Measurements from ENCODE around the gene LENG9.

LENG9 gene

DNA sequence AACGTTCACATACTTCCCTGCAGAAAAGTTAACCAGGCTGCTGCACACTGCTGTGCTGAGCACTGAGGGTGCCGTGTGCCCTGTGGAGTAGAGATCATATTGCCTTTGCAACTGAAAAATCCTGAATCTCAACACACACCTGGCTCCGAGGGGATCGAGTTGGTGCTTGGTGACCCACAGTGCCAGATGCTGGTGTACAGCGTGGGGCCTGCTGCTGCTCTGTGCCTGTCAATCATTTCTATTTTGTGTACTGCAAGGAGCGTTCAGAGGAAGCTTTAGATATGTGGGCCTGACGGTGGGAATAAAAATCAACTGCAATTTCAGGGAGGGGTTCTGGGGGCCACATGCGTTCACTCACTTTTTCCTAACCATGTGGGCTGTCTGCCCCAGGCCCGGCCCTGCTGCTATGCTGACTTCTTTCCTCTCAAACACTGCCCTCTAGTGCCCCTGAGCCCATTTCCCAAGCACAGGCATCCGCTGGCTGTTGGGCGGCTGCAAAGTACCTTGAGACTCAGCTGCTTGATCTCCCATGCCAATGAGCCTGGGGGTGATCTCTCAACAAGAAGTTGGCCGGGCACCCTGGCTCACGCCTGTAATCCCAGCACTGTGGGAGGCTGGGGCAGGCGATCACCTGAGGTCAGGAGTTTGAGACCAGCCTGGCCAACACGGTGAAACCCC lies 24.3 kb downstream of the LENG9 start:
- DNase-seq (ENCODE audit: low spot score): no peak

DNA sequence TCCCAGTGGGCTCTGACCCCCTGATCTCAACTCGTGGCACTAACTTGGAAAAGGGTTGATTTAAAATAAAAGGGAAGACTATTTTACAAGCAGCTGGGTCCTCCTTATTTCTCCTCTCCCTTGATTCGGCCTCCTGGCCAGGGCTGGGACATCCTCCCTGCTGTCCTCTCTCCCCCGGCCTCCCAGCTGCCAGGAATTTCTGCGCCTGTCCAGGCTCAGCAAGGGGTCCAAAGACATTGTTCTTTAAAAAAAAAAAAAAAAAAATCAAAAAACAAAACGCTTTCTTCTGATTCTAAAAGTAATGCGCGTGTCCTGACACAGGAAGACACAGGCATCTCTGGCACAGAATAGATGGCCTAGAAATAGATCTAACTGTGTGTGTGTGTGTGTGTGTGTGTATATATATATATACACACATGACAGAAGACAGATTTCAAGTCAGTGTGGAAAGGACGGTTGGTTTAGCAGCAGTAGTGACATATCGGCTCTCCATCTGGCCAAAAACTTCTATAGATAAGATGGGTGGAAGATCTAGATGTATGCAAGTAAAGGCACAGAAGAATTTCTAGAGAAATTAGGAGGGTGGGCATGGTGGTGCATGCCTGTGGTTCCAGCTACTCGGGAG lies 26.8 kb downstream of the LENG9 start:
- no peak for DNase-seq (ENCODE audit: low spot score)

DNA sequence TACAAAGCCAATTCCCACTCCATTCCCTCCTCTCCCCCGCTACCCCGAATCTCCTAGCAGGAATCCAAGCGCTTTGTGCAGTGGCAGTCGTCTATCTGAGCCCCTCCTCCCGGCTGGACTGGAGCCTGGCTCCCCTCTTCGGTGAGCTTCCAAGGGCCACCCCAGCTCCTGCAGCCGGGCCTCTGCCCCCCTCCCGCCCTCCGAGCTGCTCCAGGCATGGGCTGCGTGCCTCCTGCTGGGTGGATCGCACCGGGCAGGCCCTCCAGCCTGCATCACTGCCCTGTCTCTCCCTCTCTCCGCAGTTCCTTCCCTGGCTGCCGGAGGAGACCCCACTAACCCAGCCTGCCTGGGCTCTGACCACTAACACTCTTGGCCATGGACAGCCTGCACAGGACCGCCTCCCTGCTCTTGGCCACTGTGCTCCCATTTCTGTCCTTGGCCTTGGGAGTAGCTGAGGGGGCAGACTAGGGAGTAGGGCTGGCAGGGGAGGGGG lies 27.5 kb downstream of the LENG9 start:
- DNase-seq (ENCODE audit: low spot score): no peak

DNA sequence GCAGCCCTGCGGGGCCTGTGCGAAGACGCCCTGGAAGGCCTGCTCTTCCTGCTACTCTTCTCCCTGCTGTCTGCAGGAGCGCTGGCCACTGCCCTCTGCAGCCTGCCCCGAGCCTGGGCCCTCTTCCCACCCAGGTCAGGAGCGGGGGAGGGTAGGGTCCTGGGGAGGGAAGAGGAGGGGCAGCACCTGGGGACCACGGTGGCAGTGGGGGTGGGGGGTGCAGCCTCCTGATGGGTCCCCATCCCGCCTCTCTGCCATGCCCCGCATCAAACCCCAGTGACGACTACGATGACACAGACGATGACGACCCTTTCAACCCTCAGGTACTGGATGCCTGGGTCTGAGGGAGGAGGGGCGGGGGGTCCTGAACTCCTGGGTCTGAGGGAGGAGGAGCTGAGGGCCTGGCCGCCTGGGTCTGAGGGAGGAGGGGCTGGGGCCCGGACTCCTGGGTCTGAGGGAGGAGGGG lies 28.0 kb downstream of the LENG9 start:
- DNase-seq (ENCODE audit: low spot score): no peak

DNA sequence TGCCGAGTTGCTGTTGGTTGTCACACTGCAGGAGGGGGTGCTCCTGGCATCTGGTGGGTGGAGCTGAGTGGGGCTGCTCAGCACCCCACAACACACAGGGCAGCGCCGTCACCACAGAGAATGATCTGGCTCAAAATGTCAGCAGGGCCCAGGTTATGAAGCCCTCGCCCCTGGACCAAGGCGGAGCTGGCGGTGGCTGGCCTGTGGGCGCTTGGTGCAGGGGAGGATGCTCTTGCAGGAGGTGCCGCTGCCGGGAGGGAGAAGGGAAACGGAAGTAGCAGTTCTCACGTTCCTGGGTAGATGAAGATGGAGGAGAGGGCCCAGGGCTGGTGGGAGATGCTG lies 28.7 kb downstream of the LENG9 start:
- no peak for DNase-seq (ENCODE audit: low spot score)

DNA sequence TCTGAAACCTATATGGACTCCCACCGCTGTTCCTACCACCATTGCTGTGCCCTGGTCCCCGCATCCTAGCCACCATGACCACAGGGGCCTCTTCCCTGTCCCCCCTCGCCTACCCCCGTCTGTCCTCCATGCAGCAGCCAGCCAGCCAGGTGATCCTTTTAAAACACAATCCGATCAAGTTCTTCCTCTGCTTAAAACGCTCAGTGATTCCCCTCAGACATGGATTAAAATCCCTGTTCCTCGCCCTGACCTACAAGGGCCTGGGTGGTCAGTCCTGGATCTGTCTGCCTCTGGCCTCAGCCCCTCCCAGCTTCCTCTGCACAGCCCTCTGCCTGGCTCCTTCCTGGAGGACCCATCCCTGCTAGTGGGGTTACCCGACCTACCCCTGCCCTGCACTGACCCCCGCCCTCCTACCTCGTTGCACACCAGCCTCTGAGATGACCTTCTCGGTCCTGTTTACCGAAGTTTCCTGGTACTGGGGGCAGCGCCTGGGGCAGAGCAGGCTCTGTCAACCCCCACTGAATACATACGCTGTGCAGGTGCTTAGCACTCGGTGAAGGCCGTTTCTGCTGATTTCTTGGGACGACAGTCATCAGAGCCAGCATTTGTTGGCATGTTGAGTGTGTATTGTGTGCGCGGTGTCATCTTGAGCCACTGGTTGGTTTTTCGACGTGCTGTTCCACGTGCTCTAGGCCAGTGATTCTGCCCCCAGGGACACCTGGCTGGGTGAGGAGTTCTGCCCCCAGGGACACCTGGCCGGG lies 29.3 kb downstream of the LENG9 start:
- no peak for DNase-seq (ENCODE audit: low spot score)

DNA sequence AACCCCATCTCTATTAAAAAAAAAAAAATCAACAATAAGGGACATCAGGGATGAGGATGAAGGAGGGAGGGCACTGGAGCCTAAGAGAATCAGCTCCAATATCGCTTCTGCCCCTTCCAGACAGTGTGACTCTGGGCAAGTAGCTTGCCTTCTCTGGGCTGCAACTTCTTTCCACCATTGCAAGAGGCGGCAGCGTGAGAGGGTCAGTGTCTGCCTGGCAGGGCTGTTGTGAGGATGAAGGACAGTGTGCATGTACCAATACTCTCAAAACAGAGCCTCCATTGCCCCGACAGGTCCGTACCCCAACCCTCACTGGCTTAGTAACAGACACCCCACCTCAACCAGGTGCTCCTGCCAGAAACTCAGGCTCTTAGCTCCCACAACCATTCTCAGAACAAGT lies 29.9 kb downstream of the LENG9 start:
- DNase-seq (ENCODE audit: low spot score): no peak

DNA sequence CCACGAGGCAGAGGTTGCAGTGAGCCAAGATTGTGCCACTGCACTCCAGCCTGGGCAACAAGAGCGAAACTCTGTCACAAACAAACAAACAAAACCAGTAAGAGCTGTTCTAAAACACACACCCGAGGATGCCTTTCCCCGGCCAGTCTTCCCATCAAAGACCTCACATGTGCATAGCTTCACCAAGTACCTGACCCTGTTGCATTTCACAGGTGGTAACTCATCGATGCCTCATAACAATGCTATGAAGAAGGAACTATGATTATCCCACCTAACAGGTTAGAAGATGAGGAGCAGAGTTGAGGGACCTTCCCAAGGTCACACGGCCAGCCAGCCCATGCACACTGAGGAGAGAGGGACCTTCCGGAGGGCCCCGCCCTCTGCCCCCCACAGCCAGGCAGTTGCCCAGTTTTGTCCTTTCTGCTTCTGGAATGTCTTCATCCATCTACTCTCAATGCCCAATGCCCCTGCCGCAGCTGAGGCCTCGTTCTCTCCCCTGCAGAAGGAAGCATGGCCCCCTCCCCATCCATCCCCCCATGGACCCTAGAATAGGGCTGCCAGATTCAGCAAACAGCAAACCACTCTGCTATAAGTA lies 31.3 kb downstream of the LENG9 start:
- no peak for DNase-seq (ENCODE audit: low spot score)

DNA sequence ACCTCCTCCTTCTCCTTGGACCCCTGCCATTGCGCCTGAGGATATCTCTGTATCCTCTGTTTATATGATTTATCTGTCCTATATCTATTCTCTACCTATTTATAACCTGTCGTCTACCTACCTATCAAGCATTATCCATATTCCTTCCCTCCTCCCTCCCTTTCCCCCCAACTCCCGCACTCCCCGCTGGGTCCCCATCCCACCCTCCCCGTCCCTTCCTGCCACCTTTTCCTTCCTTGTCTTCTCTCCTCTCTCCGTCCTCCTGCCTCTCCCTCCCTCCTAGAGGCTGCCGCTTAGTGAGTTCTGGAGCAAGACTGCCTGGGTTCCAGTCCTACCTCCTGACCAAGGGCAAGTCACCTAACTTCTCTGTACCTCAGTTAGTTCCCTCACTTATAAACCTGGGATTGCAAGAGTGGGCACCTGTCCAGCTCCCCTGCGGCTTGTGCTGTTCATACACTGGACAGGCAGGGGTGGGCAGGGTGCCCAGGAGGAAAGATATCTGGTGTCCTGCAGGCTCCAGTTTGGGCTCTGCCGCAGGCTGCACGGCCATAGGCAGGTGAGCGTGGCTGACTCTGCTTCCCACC lies 32.2 kb downstream of the LENG9 start:
- DNase-seq (ENCODE audit: low spot score): no peak

DNA sequence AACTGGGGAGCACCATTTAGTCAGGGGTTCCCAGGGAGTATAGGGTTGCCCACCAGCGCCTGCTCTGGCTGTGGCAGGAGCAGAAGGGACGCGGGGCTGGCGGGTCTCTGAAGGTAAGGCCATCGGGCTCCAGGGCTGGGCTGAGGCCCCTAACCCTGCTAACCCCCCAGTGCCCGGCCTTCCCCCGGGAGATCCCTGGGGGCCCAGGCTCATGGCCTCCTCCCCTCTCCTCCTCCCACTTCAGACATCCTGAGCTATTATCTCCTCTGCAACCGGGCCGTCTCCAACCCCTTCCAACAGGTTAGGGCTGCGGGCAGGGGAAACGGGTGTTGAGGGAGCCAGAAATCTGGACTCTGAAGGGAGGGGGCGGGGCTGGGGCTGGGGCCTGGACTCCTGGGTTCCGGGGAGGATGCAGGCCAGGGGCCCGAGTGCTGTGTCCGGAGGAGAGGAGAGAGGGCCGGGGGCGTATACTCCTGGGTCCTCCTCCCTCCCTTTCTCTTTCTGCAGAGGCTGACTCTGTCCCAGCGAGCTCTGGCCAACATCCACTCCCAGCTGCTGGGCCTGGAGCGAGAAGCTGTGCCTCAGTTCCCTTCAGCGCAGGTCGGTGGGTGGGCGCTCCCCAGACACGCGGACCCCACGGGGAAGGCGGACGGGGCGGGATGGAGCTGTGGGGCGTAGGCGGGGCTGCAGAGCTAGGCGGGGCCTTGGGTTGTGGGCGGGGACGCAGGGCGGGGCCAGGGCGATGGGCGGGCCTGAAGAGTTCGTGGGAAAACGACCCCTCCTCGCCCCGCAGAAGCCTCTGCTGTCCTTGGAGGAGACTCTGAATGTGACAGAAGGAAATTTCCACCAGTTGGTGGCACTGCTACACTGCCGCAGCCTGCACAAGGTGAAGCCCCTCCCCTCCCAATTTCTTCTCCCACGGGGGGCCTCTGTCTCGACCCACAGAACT lies 33.0 kb downstream of the LENG9 start:
- DNase-seq (ENCODE audit: low spot score): no peak

DNA sequence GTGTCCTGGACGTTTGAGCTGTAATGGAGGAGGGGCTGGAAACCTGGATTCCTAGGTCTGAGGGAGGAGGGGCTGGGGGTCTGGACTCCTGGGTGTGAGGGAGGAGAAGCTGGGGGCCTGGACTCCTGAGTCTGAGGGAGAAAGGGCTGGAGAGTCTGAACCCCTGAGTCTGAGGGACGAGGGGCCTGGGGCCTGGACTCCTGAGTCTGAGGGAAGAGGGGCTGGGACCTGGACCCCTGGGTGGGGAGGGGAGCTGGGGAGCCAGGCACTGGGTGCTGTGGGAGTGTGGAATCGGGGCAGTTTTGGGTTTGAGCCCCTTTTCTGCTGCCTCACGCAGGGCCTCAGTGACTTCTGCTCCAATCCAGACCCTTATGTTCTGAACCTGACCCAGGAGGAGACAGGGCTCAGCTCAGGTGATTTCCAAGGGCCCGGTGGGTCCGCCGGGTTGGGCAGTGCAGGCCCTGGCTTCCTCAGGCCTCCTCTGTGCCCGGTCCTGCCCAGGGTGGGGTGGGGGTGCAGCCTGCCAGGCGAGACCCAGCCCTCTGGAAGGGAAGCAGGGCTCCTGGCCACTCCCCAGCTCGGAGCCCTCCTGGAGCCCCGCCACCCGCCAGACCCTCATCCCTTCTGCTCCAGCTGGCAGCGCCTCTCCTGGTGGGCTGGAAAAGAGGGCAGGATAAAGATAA lies 33.9 kb downstream of the LENG9 start:
- no peak for DNase-seq (ENCODE audit: low spot score)

DNA sequence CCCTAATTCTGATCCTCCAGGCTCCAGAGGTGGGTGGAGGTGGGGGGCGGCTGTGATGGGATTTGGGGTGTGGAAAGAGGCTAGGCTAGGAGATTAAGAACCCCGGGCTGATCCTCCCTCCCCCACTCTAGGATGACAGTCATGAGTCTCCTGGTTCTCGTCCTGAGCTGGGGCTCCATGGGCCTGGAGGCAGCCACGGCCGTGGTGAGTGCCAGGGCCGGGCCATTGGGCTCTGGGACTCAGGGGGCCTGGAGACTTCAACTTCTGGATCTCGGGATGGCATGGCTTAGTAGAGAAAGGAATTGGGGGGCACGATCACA lies 34.4 kb downstream of the LENG9 start:
- DNase-seq (ENCODE audit: low spot score): no peak

DNA sequence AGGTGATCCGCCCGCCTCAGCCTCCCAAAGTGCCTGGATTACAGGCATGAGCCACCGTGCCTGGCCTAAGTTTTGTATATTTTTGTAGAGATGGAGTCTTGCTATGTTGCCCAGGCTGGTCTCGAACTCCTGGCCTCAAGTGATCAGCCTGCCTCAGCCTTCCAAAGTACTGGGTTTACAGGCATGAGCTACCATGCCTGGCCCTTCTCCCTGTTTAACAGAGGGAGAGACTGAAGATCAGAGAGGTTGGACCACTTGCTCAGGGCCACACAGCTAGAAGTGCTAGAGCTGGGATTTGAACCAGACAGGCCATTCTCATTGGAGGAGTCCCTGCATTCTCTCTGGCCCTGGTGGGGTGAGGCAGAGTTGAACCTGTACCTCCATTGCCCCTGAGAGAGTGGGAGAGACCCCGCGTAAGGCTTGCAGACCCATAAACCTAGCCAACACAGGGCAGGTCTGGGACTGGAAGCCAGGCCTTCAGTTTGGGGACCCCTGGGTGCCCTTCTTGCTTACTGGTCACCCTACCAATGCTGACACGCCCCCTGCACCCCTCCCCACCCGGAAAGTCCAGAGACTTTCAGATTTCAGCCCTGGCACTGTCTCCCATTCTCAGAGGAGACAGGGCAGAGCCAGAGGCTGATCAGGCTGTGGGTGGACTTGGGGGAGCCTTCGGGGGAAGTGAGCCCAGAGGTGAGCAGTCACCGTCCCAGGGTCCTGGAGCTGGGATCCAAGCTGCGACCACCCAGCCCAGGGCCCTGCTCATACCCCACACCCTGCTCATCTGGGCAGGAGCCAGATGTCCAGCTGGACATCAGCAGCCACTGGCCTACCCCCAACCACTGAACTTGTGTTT lies 35.0 kb downstream of the LENG9 start:
- DNase-seq (ENCODE audit: low spot score): no peak

DNA sequence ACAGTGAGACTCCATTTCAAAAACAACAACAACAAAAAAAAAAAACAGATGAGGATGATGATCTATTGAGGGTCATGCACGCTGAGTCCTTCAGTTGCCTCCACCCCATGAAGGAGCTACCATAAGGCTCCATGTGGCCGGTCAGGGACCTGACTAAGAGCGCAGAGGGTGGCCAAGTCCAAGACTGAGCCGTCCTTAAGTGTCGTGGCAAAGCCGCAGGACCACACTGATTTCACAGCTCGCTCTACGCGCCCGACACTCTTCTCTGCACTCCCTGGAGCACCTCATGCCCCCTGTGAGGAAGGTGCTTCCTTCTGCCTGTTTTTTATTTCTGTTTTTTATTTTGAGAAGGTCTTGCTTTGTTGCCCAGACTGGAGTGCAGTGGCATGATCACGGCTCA lies 36.0 kb downstream of the LENG9 start:
- no peak for DNase-seq (ENCODE audit: low spot score)

DNA sequence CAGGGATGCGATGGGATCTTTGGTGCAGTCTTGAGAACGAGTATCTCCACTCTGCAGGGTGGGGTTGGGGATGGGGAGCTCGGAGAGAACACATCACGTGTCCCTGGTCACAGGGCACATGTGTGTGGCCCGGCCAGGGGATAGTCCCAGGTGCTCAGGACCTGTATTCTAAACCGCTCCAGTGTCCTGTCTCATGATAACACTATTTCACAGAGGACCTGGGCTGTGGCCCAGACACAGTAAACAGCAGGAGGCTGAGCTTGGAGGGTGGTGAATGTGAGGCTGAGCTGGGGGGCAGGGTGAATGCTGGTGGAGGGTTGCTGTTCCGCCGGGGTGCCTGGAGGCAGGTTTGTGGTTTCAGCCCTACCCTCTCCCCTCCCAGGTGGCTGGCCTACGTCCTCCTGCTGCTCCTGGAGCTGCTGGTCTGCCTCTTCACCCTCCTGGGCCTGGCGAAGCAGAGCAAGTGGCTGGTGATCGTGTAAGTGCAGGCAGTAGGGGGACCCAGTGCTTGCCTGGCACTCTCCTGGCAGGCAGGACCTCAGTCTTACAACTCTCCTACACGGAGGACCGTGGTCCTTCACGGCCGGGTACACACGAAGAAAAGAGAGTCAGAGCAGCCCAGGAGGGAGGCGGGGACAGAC lies 37.2 kb downstream of the LENG9 start:
- no peak for DNase-seq (ENCODE audit: low spot score)

DNA sequence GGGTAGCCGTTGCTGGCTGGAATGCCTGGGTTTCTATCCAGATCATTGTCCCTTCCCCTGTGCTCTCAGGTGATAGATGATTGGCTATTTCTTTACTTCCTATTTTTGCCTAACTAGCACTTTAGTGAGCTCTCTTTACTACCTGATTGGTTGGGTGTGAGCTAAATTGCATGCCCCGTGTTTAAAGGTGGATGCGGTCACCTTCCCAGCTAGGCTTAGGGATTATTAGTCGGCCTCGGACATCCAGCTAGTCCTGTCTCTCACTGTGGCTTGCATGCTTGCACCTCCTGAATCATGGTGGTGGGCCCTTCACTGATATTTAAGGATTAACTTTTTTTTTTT lies 38.2 kb downstream of the LENG9 start:
- no peak for DNase-seq (ENCODE audit: low spot score)

DNA sequence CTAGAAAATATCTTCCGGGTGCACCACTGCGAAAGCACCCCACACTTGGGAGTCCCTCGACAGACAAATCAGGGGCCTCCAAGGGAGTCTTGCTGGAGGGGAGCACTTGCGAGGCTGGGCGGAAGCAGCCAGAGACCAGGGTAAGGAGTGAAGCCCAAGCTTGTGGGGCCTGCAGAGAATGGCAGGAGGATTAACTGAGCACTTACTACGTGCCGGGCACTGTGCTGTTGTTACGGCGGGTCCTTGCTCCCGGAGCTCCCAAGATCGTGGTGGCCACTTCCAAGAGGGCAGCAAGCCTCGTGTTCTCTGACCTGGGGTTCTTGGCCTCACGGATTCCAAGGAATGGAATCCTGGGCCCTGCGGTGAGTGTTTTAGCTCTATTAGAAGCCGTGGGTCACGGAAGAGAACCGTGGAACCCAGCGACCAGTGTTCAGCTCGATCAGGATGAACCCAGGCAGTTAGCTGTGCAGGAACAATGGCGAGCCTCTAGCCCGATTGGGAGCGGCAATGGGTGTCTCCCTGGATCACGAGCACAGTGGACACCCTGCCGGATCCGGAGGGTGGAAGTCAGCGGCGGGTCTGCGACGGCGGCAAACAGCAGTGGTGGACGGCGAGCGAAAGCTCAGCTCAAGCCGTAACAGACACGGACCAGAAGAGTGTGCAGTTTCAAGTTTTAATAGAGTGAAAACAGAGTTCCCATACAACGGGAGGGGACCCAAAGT lies 38.8 kb downstream of the LENG9 start:
- DNase-seq (ENCODE audit: low spot score): no peak

DNA sequence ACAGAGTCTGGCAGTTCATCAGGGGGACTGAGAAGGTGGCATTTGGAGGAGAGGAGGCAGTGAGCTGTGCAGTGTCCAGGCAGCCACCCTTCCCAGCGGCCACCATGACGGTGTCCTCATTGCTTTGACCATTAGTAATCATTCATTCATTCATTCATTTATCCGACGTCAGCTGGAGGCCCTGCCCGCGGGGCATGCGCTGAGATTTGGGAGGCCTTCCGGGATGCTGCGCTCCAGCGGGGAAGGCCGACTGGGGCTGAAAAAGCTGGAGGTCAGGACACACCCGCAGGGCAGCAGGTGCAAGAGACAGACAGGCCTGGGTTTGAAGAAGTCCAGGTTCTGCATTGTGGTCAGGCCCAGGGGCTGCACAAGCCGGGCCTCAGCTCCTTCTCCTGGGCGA lies 39.4 kb downstream of the LENG9 start:
- DNase-seq (ENCODE audit: low spot score): no peak

DNA sequence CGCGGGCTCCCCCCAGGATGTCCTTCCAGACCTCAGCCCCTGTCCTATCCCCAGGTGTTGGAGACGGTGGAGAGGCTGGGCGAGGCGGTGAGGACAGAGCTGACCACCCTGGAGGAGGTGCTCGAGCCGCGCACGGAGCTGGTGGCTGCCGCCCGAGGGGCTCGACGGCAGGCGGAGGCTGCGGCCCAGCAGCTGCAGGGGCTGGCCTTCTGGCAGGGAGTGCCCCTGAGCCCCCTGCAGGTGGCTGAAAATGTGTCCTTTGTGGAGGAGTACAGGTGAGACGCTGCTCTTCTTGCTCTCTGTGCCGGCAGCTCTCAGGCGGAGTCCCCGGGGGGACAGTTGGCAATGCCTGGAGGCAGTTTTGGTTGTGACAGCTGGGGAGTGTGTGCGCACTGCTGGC lies 41.4 kb downstream of the LENG9 start:
- DNase-seq (ENCODE audit: low spot score): no peak
